Fibroblast of pulmonary artery (primary cell): ENCODE data around the gene MSTO1.
"Not testable (repeated sequence)": the region's sequence is repeated elsewhere in the genome, so short reads cannot be mapped to it uniquely, and the experiment has no call there.

Source experiments
- DNase-seq: peaks from one replicate; pipeline ENCODE4 v3.0.0-alpha.2; 2010; ENCODE audit warnings: low read depth
- H3K4me3 ChIP-seq: replicated peaks from 2 replicates; pipeline ENCODE4 v1.5.1; 2011; ENCODE audit warnings: low read depth, mild to moderate bottlenecking, control low read depth, low read length, moderate library complexity
- CTCF ChIP-seq: IDR thresholded peaks from 2 replicates; pipeline ENCODE4 v1.5.1; 2011; ENCODE audit warnings: mild to moderate bottlenecking, control low read depth, low read length, inconsistent platforms; ENCODE audit errors: missing control alignments

The MSTO1 gene

GRCh38 chr1:155652951-155653350 lies 42.9 kb downstream of the MSTO1 start:
- no peak overlapping the region for H3K4me3 ChIP-seq
- DNase-seq, result no peak
- TF ChIP-seq CTCF, result no peak

GRCh38 chr1:155657463-155657862 lies 47.4 kb downstream of the MSTO1 start:
- no peak for TF ChIP-seq CTCF

GRCh38 chr1:155661239-155661638 lies 51.2 kb downstream of the MSTO1 start:
- not testable (repeated sequence) for DNase-seq, H3K4me3 ChIP-seq

More at GRCh38 chr1:155657463-155657862, 47.4 kb downstream of the MSTO1 start:
- no peak for DNase-seq
- no peak overlapping the region for H3K4me3 ChIP-seq
